Stimulated activated CD8-positive, alpha-beta memory T cell treated with anti-CD3 and anti-CD28 coated beads, Interleukin-15, amount 100 ng/mL, for 24 hours (primary cell): ENCODE measurements around the gene TMBIM6.
A peak's percentile ranks its signal among the peaks of the same experiment; 100 is the strongest.
"Not testable (repeated sequence)": the region's sequence is repeated elsewhere in the genome, so short reads cannot be mapped to it uniquely, and the experiment has no call there.

Source experiments
- DNase-seq: peaks from one replicate; pipeline ENCODE4 v3.0.0-alpha.2; 2020; ENCODE audit warnings: low read depth

Gene TMBIM6

DNA sequence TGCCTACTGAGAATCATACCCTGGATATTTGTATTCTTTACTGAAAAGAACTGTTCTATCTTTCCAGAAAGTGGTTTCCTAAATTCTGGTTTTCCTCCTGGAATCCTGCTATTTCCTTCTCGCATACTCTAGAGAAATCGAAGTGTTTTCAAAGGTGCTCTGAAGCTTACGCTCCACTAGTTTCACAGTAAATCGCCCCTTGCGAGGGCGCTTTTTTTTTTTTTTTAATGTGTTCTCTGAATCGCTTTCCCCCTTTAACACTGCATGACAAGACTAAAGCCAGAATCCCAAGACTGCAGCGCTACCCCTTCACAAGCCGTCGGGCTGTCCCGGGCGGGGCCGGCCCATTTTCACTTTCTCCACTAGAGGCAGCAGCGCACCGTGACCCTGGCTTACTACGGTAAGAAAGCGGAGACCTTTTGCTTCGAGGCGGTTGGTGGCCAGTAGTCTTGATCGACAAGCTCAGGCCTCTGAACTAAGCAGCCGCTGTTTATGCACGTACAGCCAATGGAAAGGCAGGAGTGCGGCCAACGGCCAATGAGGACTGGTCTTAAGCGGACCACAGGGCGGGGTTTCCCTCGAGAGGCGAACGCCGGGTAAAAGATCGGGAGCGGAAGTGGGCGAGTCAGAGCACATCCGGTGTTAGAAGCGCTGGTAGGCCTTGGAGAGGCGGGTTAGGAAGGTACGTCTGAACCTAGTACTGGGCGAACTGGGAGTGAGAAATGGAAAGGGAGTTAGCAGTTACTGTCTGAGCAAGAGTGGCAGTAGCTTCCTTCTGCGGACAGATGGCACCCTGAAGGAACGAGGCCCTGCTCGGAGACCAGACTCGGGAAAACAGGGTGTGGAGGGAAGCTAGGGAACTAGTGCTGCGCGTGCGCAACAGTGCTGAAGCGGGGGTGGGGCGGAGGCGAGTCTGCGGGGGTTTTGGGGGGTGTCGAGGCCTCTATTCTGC lies at the start of gene TMBIM6:
Gene TMBIM6, plus strand, starts transcription at position 628 of the 952 bp plus-strand sequence. CDS start 10,937 bp downstream, outside the sequence.
- DNase-seq, result peak; percentile 90

- DNase-seq, result no peak
Observed at GRCh38 chr12:49692851-49693250, 48.5 kb upstream of the TMBIM6 start.

- DNase-seq, result no peak
Observed at GRCh38 chr12:49693931-49694444, 47.4 kb upstream of the TMBIM6 start.

DNA sequence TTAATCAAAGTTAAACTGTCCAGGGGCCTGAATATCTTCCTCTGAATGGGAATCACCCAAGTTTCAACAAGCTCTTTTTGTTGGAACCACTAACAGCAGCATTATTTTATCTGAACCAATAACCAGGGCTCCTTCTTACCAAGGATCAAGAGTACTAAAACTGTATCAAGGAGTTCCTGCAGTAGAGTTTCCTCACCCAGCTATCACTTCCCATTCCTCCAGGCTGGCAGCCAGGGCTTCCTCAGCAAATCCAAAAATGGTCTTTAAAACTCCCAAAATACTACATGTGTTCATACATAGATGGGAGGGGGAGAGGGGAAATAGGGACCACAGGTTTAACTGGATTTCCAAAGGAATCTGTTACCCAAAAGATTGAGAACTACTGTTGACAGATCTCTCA lies 44.6 kb upstream of the TMBIM6 start:
- DNase-seq, result no peak

DNA sequence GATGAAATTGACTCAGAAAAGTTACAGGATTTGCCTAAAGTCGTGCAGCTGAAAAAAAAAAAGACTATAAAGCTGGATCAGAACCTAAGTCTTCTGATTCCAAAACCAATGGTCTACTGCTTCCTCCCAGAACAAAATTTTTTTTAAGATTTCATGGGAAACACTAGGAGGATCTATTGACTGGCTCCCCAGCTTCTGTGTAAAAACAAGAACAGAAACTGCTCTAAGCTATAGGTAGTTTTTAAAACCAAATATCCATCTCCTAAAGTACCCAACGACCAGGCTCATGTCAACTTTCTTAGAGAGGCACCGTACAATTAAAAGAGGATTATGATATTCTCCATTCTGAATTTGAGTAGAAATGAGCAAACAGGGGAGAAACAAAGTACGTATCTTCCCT lies 43.5 kb upstream of the TMBIM6 start:
- no peak for DNase-seq

- no peak for DNase-seq
Observed at GRCh38 chr12:49698619-49699545, 42.5 kb upstream of the TMBIM6 start.

DNA sequence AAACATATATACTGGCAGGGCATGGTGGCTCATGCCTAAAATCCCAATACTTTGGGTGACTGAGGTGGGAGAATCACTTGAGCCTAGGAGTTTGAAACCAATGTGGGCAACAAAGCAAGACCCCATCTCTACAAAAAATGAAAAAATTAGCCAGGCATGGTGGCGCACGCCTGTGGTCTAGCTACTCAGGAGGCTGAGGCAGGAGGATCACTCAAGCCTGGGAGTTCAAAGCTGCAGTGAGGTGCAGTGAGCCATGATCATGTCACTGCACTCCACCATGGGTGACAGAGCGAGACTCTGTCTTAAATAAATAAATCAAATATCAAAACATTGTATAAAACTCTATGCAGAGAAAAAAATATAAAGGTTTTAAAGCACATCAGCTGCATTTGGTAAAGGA lies 39.3 kb upstream of the TMBIM6 start:
- no peak for DNase-seq

- DNase-seq, result no peak
Observed at GRCh38 chr12:49702676-49703215, 38.6 kb upstream of the TMBIM6 start.

GRCh38 chr12:49703647-49704137 lies 37.7 kb upstream of the TMBIM6 start:
- no peak for DNase-seq

GRCh38 chr12:49705479-49706134 lies 35.8 kb upstream of the TMBIM6 start:
- DNase-seq, result no peak

GRCh38 chr12:49706351-49707127 lies 34.8 kb upstream of the TMBIM6 start:
- DNase-seq, result no peak

- DNase-seq, result peak; percentile 98
Observed at GRCh38 chr12:49707128-49707811, 34.1 kb upstream of the TMBIM6 start, which contains the start of gene FMNL3. TSS of gene FMNL3 (minus strand) at chr12:49707405. CDS start at chr12:49707180, 225 bp downstream.

- no peak for DNase-seq
Observed at GRCh38 chr12:49707812-49708147, 33.6 kb upstream of the TMBIM6 start.

GRCh38 chr12:49708851-49709250 lies 32.5 kb upstream of the TMBIM6 start:
- DNase-seq, result no peak

DNA sequence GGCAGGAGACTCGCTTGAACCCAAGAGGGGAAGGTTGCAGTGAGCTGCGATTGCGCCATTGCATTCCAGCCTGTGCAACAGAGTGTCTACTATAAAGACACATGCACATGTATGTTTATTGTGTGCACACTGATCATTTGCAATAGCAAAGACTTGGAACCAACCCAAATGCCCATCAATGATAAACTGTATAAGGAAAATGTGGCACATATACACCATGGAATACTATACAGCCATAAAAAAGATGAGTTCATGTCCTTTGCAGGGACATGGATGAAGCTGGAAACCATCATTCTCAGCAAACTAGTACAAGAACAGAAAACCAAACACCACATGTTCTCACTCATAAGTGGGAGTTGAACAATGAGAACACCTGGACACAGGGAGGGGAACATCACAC lies 27.4 kb upstream of the TMBIM6 start:
- not testable (repeated sequence) for DNase-seq

GRCh38 chr12:49716553-49716952 lies 24.8 kb upstream of the TMBIM6 start:
- no peak for DNase-seq

- DNase-seq, result not testable (repeated sequence)
Observed at GRCh38 chr12:49717800-49718199, 23.6 kb upstream of the TMBIM6 start.

DNA sequence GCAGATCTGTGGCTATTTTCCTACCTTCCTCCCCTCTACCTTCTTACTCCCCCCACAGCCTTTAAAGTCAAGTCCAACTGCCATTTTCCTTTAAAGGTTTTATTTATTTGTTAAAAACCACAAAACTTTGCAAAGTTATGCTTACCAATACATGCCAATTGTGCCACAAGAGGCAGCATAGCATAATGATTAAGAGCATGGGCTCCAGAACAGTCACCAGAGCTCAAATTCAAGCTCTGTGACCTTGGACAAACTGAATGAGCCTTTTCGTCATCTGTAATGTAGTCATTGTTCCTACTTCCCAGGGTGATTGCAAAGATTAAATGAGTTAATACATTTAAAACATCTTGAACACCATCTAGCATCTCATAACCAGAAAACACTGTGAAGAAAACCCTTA lies 21.1 kb upstream of the TMBIM6 start:
- DNase-seq, result no peak

- not testable (repeated sequence) for DNase-seq
Observed at GRCh38 chr12:49721355-49721754, 20.0 kb upstream of the TMBIM6 start.

DNA sequence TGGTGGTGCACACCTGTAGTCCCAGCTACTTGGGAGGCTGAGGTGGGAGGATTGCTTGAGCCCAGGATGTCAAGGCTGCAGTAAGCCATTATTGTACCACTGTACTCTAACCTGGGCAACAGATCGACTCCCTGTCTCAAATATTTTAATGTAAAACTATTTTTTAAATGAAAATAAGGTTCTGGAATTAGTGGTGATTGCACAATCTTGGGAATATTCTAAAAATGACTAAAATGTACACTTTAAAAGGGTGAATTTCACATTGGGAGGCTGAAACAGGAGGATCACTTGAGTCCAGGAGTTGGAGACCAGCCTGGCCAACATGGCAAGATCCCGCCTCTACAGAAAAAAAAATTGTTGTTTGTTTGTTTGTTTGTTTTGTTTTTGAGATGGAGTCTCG lies 12.9 kb upstream of the TMBIM6 start:
- DNase-seq, result no peak
